Stimulated activated CD8-positive, alpha-beta memory T cell treated with anti-CD3 and anti-CD28 coated beads, Interleukin-7, amount 100 ng/mL, for 1 hour (primary cell): ENCODE data around the gene CNTN1.

ENCODE experiments used
- DNase-seq, 2 donors: peaks; one replicate each; pipeline ENCODE4 v3.0.0-alpha.2; 2020; ENCODE audit warnings: low read depth in 2 of 2

The CNTN1 gene

GRCh38 chr12:40768125-40768864 is 76.1 kb downstream of the CNTN1 start:
- DNase-seq: no peak

DNA sequence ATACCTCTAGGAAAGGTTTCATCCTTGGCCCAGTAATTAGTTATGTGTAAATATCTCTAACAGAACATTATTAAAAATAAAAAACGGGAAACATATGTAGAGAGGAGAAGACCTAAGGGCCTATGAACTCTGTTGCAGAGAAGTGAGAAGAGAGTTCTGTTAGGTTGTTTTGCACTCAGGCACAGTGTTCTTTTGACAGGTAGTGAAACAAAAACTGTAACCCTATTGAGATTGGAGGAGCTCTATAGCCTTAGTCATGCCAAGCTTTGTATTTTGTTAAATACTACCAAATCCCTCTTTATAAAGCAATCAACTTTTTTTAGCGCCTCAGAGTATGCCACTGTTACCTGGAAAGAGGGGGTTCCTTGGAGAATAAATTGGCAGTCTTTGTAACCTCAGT is 77.6 kb downstream of the CNTN1 start:
- DNase-seq: no peak

- no peak for DNase-seq
Measured at GRCh38 chr12:40770781-40771180, 78.5 kb downstream of the CNTN1 start.

DNA sequence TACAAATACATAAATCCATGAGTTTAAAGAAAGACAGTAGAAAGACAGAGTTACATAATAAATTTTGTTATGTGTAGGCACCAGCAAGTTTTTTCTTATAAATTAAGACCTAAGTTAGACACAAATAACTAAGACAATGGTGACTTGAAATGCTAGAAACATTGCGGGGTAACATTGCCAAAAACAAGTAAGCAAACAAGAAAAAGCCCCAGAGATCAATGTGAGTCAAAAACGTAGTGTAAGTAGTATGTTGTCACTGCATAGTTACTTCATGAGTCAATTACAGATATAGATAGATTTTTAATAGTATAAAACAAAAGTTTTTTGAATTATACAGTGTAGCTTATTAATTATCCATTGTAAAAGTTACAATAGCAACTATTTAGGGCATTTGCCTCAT is 83.4 kb downstream of the CNTN1 start:
- DNase-seq: no peak

GRCh38 chr12:40784102-40784501 is 91.9 kb downstream of the CNTN1 start:
- DNase-seq: no peak

GRCh38 chr12:40788276-40788675 is 96.0 kb downstream of the CNTN1 start:
- DNase-seq: no peak

DNA sequence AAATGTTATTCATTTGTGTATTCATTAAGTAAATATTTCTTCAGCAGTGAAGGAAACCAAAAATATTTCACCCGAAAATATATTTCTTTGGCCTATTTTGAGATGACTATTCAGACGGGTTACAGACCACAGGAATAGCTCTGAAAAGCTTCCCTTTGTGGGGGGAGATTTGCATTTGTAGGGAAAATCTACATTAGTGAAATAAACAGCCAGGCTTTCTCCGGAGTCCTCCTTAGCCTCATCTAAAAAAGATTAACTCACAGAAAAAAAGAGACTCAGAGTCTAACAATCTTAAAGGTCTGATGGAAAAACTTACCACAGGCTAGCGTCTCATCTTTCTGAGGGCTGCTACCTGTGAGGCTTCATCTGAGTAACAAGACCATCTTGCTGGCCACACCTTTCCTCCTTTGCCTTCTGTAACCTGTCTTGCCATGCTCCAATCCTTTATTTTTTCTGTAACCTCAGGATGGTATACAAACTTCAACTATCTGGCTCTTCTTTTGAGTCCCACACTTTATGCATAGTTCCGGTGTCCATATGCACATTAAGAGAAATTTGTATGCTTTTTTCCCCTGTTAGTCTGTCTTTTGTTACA is 100.7 kb downstream of the CNTN1 start:
- no peak for DNase-seq

- DNase-seq: no peak
Measured at GRCh38 chr12:40793471-40793870, 101.2 kb downstream of the CNTN1 start.

GRCh38 chr12:40794087-40794486 is 101.8 kb downstream of the CNTN1 start:
- DNase-seq: no peak

DNA sequence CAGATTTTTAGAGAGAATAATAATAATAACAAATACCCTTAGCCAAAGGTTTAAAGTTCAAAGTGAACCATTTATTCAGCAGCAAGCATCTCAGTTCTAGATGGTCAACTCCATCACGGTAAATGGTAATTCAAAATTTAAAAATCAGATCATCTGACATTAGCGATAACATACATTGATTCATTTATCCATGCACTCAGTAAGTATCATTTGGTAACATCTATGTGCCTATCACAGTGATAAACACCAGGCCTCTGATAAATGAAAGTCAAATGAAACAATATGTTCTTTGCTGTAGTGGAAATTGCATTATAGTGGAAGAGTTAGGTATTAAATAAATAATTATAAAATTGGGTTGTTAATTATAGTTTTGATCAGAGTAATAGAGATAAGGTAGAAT is 108.8 kb downstream of the CNTN1 start:
- DNase-seq: no peak

DNA sequence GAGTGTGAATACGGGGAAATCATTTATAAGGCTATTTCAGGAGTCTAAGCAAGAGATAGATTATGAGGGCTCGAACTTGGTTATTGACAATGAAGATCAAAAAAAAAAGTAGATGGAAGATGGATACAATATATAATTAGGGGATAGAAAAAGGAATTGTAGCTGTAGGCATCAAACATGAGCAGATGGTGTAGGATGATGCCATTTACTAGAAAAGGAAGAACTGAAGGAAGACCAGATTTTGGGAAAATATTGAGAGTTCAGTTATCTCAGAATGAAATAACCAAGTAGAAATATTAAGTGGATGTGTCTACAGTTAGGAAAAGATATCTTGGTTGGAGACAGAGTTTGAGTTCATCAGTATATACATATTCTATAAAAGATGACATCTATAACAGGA is 109.6 kb downstream of the CNTN1 start:
- DNase-seq: no peak

DNA sequence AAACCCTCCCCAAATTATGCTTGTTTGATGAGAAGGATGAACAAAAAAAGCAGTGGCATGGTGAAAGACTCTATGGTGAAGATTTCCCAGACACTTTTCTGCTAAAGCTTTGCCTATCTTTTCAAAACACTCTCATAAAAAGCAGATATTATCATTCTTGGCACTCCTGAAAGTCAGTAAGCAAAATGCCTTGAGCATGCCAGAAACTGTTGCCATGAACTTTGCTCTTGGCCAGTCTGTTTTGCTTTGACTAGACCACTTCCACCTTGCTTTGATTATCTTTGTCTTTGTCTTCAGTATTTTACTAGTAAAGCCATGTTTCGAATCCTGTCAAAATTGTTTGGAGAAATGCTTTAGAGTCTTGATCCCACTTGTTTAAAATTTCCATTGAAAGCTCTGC is 110.4 kb downstream of the CNTN1 start:
- DNase-seq: no peak

DNA sequence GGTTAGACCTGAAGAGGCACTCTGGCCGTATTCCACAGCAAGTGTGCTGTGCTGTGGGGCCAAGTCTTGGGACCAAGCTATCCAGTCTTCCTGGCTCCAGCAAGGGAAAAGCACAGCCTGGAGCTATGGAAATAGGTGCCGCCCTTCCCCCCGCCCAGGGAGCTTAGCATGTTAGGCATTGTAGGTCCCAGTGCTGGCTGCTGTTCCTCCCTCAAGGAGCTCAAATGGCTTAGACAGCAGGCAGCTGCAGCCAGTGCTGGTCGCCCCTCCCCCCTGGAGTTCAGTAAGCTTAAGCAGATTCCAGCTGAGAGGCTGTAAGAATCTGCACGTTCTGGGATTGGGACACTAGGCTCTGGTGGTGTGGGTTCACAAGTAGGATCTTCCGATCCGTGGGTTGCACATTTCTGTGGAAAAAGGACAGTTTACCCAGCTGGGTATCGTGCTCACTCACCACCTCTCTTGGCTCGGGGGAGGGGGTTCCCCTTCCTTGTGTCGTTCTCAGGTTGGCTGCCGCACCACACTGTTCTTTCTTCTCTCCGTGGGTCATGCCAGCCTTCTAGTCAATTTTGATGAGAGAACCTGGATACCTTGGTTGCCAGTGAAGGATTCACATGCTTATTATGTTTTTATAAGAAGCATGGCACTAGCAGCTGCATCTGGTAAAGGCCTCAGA is 127.3 kb downstream of the CNTN1 start:
- DNase-seq: no peak

DNA sequence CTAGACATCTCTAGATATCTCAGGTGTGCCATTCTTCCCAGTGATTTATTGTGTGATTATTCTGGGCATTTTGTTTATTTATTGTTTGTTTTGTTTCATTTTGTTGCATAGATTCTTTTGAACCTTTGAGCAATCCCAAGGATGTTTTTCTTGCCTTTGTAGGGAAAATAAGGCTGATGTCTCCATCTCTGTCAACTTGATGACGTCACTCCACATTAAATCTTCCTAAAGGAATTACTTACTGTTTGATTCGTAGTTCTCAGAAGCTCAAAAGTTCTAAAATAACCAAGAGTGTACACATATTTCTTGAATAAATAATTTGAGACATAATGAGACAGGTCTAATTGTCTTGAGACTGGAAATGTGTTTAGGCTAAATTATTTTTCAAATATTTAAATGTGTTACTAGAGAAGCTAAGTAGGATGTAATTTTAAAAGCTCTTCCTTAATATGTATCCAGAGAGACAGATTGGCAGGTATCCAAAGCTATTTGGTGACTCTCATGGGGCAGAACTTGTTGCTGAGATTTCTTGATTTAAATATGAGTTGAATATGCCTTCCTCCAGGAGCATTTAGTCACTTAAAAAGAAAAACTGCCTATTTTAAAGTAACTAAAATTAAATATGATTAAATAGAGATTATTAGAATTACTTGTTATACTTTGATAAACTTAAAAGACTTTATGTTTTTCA is 128.7 kb downstream of the CNTN1 start:
- no peak for DNase-seq

- DNase-seq: no peak
Measured at GRCh38 chr12:40825156-40825555, 132.9 kb downstream of the CNTN1 start.

GRCh38 chr12:40827683-40828592 is 135.7 kb downstream of the CNTN1 start:
- DNase-seq: no peak

DNA sequence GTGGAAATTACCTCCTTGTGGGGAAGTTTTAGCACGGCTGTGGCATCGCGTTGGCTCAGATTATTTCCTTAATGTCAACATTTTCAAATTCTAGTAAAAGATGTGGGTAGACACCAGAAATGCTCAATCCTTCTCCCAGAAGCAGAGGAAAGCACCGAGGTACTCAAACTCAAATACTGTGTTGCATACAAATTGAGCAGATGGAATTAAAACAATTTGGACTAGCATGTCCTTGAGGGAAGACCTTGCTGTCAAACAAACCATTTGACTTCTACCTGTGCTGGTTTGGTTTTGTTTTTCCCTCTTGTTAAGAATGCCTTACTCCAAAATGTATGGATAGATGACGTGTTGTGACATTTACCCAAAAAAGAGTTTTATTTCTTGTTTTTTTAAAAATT is 136.4 kb downstream of the CNTN1 start:
- DNase-seq: no peak

GRCh38 chr12:40829738-40830144 is 137.5 kb downstream of the CNTN1 start:
- DNase-seq: no peak

DNA sequence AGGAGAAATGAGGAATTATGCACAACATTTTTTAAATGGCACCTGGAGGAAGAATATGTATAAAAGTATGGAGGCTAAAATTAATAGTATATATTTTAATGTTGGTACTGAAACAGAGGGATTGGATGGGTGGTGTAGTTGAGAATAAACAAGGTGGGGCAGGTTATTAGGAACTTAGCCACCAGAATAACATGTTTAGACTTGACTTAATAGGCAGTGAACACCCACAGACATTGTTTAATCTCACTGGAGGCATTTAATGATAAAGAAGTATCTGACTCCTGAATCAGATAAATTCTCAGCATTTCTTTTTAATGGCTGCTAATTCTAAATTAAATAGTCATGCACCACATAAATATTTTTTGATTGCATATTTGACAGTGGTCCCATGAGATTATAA is 139.7 kb downstream of the CNTN1 start:
- DNase-seq: no peak

DNA sequence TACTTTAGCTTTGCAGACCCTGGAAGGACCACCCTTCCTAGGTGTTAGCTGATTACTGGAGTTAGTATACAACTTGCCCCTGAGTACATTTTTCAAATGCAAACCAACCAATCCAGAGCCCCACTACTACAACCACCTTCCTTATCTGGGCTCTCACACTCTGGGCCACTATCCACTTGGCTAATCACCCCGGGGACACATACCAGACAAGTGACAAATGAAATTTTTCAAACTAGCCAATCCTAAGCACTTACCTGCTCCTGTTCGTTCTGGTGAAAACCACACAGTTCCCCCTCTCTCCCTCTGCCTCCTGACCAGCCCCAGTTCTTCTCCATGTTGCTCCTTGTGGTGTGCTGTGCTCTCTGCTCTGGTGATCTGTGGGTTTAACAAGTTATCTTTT is 140.4 kb downstream of the CNTN1 start:
- no peak for DNase-seq

GRCh38 chr12:40833818-40834217 is 141.6 kb downstream of the CNTN1 start:
- DNase-seq: no peak

DNA sequence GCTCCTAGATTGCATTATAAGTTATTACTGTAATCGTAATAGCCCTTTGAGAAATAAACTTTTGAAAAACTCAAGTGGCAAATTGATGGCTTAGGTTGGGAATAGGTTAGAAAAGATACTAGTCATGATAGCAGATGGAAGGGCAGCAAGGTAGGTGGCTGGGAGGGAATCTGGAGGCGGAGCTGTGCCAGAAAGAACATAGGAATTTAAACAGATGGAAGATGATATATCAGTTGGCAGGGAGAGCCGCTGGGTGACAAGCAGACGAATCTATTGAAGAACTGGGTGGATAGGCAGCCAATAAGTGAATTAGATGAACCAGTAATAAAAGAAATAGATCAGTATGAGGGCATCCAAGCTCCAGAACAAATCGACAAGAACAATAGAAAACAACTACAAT is 142.1 kb downstream of the CNTN1 start:
- DNase-seq: no peak
